Endothelial cell of umbilical vein (primary cell): ENCODE measurements around the gene MYL3. TPM values are rescaled to one million over a fixed set of nuclear protein-coding genes. Genes with fewer than 3 reads are reported as not detected.

Experiments used
- BruUV-seq: library from RNA; stranded (reverse); fragments of 400-500 nt; replicated peaks from 2 replicates; lab custom pipeline; 2021; lab: Mats Ljungman, UMichigan
- CTCF ChIA-PET: fragments of 300-600, 350-600 bp; sonication (Branson Sonifier 250); formaldehyde crosslinking; loops from one replicate; lab custom pipeline; 2021; ENCODE audit warnings: antibody characterized with exemption, inconsistent platforms; lab: Charles Lee
- POLR2A ChIA-PET: fragments of 300-600, 350-600 bp; sonication (Branson Sonifier 250); formaldehyde crosslinking; loops from one replicate; lab custom pipeline; 2021; ENCODE audit warnings: antibody characterized with exemption, inconsistent platforms; lab: Charles Lee
- DNase-seq: peaks from one replicate; pipeline ENCODE4 v3.0.0-alpha.2; 2011; ENCODE audit warnings: low read depth, low spot score
- FAIRE-seq: peaks from 2 replicates; lab custom pipeline; 2011; peaks lifted over from hg19 to GRCh38; lab: Jason Lieb, UNC
- H2AFZ ChIP-seq: 2 replicates; pipeline ENCODE4 v1.6.0; 2012; ENCODE audit warnings: low read depth, low read length, control low read depth, inconsistent platforms
- H3K27ac ChIP-seq: 2 replicates; pipeline ENCODE4 v1.5.1; 2011; ENCODE audit warnings: low read depth, mild to moderate bottlenecking, control low read depth, low read length, moderate library complexity; ENCODE audit not compliant: insufficient read depth
- H3K27me3 ChIP-seq, 2 experiments: 2 replicates each; pipeline versions ENCODE4 v1.6.0 to v1.6.1; 2011; ENCODE audit warnings: low read length in 2 of 2, mixed read lengths in 1 of 2; ENCODE audit not compliant: control insufficient read depth in 2 of 2, insufficient read depth in 2 of 2
- H3K36me3 ChIP-seq, 2 experiments: 2 replicates in 1 of 2; 3 replicates in 1 of 2; pipeline ENCODE4 v1.5.1; 2011; ENCODE audit warnings: low read length in 2 of 2, mild to moderate bottlenecking in 1 of 2, moderate library complexity in 1 of 2; ENCODE audit not compliant: control insufficient read depth in 2 of 2, insufficient read depth in 2 of 2; ENCODE audit errors: extremely low read depth in 1 of 2
- H3K4me1 ChIP-seq: 3 replicates; pipeline ENCODE4 v1.5.1; 2011; ENCODE audit warnings: mild to moderate bottlenecking, low read length; ENCODE audit not compliant: control insufficient read depth, insufficient read depth; ENCODE audit errors: extremely low read depth
- H3K4me2 ChIP-seq: 2 replicates; pipeline ENCODE4 v1.6.1; 2011; ENCODE audit warnings: low read length, control low read depth, mixed read lengths; ENCODE audit not compliant: insufficient read depth
- H3K4me3 ChIP-seq, 3 experiments: fragments of 200-600 bp in 1 of 3; sonication (generic), shearing (Covaris generic) in 1 of 3; replicated peaks in 1 of 3; 2 replicates each; pipeline ENCODE4 v1.5.1; 2011 to 2016; ENCODE audit warnings: control low read depth in 3 of 3, low read length in 3 of 3, mild to moderate bottlenecking in 2 of 3, inconsistent platforms in 1 of 3, low read depth in 1 of 3, moderate library complexity in 1 of 3; ENCODE audit not compliant: insufficient read depth in 1 of 3
- H3K79me2 ChIP-seq: 2 replicates; pipeline ENCODE4 v1.6.0; 2012; ENCODE audit warnings: low read length, inconsistent platforms; ENCODE audit not compliant: control insufficient read depth, insufficient read depth
- H3K9ac ChIP-seq: replicated peaks from 2 replicates; pipeline ENCODE3; 2011; ENCODE audit warnings: low read length, control low read depth; ENCODE audit not compliant: insufficient read depth; ENCODE audit errors: extremely low read depth
- H3K9me1 ChIP-seq: replicated peaks from 3 replicates; pipeline ENCODE4 v1.6.0; 2011; ENCODE audit warnings: mild to moderate bottlenecking, low read length; ENCODE audit not compliant: control insufficient read depth, insufficient read depth; ENCODE audit errors: extremely low read depth
- H3K9me3 ChIP-seq: replicated peaks from 2 replicates; pipeline ENCODE4 v1.5.1; 2012; ENCODE audit warnings: low read length, inconsistent platforms; ENCODE audit not compliant: control insufficient read depth, insufficient read depth
- H4K20me1 ChIP-seq: replicated peaks from 2 replicates; pipeline ENCODE3; 2011; ENCODE audit warnings: mild to moderate bottlenecking, low read length; ENCODE audit not compliant: control insufficient read depth, insufficient read depth; ENCODE audit errors: extremely low read depth
- CTCF ChIP-seq, 2 donors: IDR thresholded peaks; 1 replicate in 1 of 2; 2 replicates in 1 of 2; pipeline ENCODE4 v1.5.1; 2011; ENCODE audit warnings: low read length in 2 of 2, mild to moderate bottlenecking in 2 of 2, moderate library complexity in 2 of 2, control low read depth in 1 of 2, inconsistent platforms in 1 of 2, low read depth in 1 of 2; ENCODE audit not compliant: insufficient read depth in 1 of 2; ENCODE audit errors: extremely low read depth in 1 of 2
- JUN ChIP-seq: IDR thresholded peaks from 2 replicates; pipeline ENCODE4 v1.6.1; 2011; ENCODE audit warnings: borderline replicate concordance, low read depth; ENCODE audit not compliant: insufficient read length, insufficient read depth
- dilution Hi-C: fragments of 300-500 bp; cut with MboI; formaldehyde crosslinking; loops from one replicate; pipeline ENCODE4 v1.15.0; 2019; ENCODE audit warnings: low sequenced_read_pairs; ENCODE audit not compliant: extremely low pct_ligation_motif_present
- intact Hi-C: fragments of 100-400 bp; cut with micrococcal nuclease; formaldehyde crosslinking; loops from one replicate; pipeline ENCODE4 v1.10.0; 2022
- polyA plus RNA-seq, 4 experiments: library from polyadenylated mRNA; depleted of rRNA in 3 of 4; stranded (reverse) in 3 of 4; unstranded in 1 of 4; fragments of >200 nt; gene quantifications; 2 replicates each; pipeline versions ENCODE4 v1.2.1 to v1.2.3, GENCODE V29; 2011 to 2012; ENCODE audit warnings: missing spikeins in 1 of 4
- total RNA-seq: library from RNA; stranded (reverse); gene quantifications from 2 replicates; pipeline ENCODE4 v1.2.3, GENCODE V29; 2021

Gene MYL3
- total and polyA plus RNA-seq, 2 donors (not counting 3 experiments of a cell fraction or from before 2014, with no cell fraction given): not detected

GRCh38 chr3:46857485-46858341 lies 5.5 kb downstream of the MYL3 start:
- DNase-seq (no peak), FAIRE-seq (no peak)
- POLR2A ChIA-PET: no interaction called here

More at GRCh38 chr3:46857485-46858341, 5.5 kb downstream of the MYL3 start:
- dilution Hi-C loops: no loop called here
- Histone ChIP-seq H3K4me1 (no peaks in the 10 kb centered on the region), H3K9me1 (no peaks in the 10 kb centered on the region), H2AFZ (no peak overlapping the region), H3K27me3 (peaks cover 0 to 5% of the 10 kb centered on the region in 2 experiments), H3K4me2 (no peak overlapping the region), H3K9ac (no peak overlapping the region), H3K9me3 (no peaks in the 10 kb centered on the region), H3K79me2 (no peaks in the 10 kb centered on the region), H4K20me1 (no peaks in the 10 kb centered on the region), H3K4me3 (no peak overlapping the region), H3K36me3 (no peaks in the 10 kb centered on the region), H3K27ac (no peak overlapping the region)
- CTCF ChIA-PET: interaction anchor here (0.6 to 1.0 kb wide), 2 partner anchors 9 to 47 kb away, joined by 3 read pairs; no protein-coding TSS in a partner anchor
- no TSS peak for BruUV-seq
- intact Hi-C loops: no loop called here
- TF ChIP-seq CTCF (IDR thresholded peaks at IDR 0.05; ENCODE audit: extremely low read depth in 1 of 2, insufficient read depth in 1 of 2, low read depth in 1 of 2, low read length in 2 of 2): no peak
- TF ChIP-seq JUN: no peak
